GM23338 (cell line): Measurements from ENCODE around the gene INTS6L. TPM values are rescaled to one million over a fixed set of nuclear protein-coding genes. Genes with fewer than 3 reads are reported as not detected.

Experiments used
- CREB1 ChIP-seq: fragments of 250-450 bp; sonication (Bioruptor Pico); IDR thresholded peaks from 2 replicates; pipeline ENCODE4 v1.5.0; 2020; ENCODE audit warnings: low read depth, mild to moderate bottlenecking, moderate library complexity
- CTCF ChIP-seq, 2 experiments: fragments of 200-600 bp in 1 of 2; sonication (generic) in 1 of 2; conservative IDR thresholded peaks; 2 replicates each; pipeline versions ENCODE4 v1.5.1 to v1.6.1; 2016 to 2017; ENCODE audit warnings: antibody characterized with exemption in 2 of 2, low read depth in 2 of 2, mild to moderate bottlenecking in 2 of 2, moderate library complexity in 1 of 2
- ETS1 ChIP-seq: IDR thresholded peaks from 2 replicates; pipeline ENCODE4 v1.6.1; 2016; ENCODE audit warnings: antibody characterized with exemption
- EZH2phosphoT487 ChIP-seq: fragments of 200-600 bp; sonication (generic); IDR thresholded peaks from one replicate; pipeline ENCODE4 v1.8.1; 2018; ENCODE audit warnings: antibody characterized with exemption; ENCODE audit not compliant: unreplicated experiment
- JUNB ChIP-seq: IDR thresholded peaks from one replicate; pipeline ENCODE4 v1.6.1; 2016; ENCODE audit warnings: antibody characterized with exemption; ENCODE audit not compliant: unreplicated experiment
- ZNF114 ChIP-seq: fragments of 250-450 bp; sonication (Bioruptor Pico); IDR thresholded peaks from 2 replicates; pipeline ENCODE4 v1.5.0; 2020; ENCODE audit warnings: mild to moderate bottlenecking, moderate library complexity
- ZNF331 ChIP-seq: fragments of 250-450 bp; sonication (Bioruptor Pico); IDR thresholded peaks from 2 replicates; pipeline ENCODE4 v1.5.0; 2020; ENCODE audit warnings: low read depth, mild to moderate bottlenecking, moderate library complexity
- ZNF462 ChIP-seq: fragments of 250-450 bp; sonication (Bioruptor Pico); IDR thresholded peaks from 2 replicates; pipeline ENCODE4 v1.5.0; 2020; ENCODE audit warnings: mild to moderate bottlenecking, moderate library complexity
- polyA plus RNA-seq: library from polyadenylated mRNA; unstranded; fragments of >200 nt; fragmentation: Nextera tagmentation; extraction: Ambion mirVana; gene quantifications from 2 replicates; pipeline ENCODE4 v1.2.1, GENCODE V29; 2016
- total RNA-seq: library from RNA; depleted of rRNA; stranded (reverse); fragments of >200 nt; shearing (Covaris generic); gene quantifications from 2 replicates; pipeline ENCODE4 v1.2.3, GENCODE V29; 2014

INTS6L gene
- total and polyA plus RNA-seq, 2 experiments from 2014 or later = 4.5 to 6.4 TPM

- TF ChIP-seq ZNF462 (CRISPR knock-in tag) = no peak
- TF ChIP-seq CTCF (conservative IDR thresholded peaks at IDR 0.05; ENCODE audit: low read depth in 2 of 2) = no peak
- no peak for TF ChIP-seq ZNF331 (CRISPR knock-in tag)
- no peak for TF ChIP-seq EZH2phosphoT487
- TF ChIP-seq CREB1 (CRISPR knock-in tag) = no peak
- TF ChIP-seq ZNF114 (CRISPR knock-in tag) = no peak
- TF ChIP-seq JUNB = no peak
- TF ChIP-seq ETS1 = no peak
These were observed 14.8 kb downstream of the INTS6L start (continued) for GRCh38 chrX:135535077-135535940.
